Astrocyte (in vitro differentiated cells and primary cell): ENCODE results near the gene SFSWAP. TPM values are rescaled to one million over a fixed set of nuclear protein-coding genes. Genes with fewer than 3 reads are reported as not detected.

ENCODE experiments used
- DNase-seq: peaks from one replicate; pipeline ENCODE4 v3.0.0-alpha.2; 2010; ENCODE audit warnings: low read depth
- FAIRE-seq: peaks from 2 replicates; lab custom pipeline; 2011; peaks lifted over from hg19 to GRCh38; lab: Jason Lieb, UNC
- H2AFZ ChIP-seq: 2 replicates; pipeline ENCODE4 v1.6.0; 2012; ENCODE audit warnings: low read depth, low read length, inconsistent platforms
- H3K27ac ChIP-seq: 2 replicates; pipeline ENCODE4 v1.5.1; 2011; ENCODE audit warnings: low read depth, low read length, inconsistent platforms
- H3K27me3 ChIP-seq: 2 replicates; pipeline ENCODE4 v1.6.0; 2011; ENCODE audit warnings: low read length, inconsistent platforms; ENCODE audit not compliant: insufficient read depth
- H3K36me3 ChIP-seq: 2 replicates; pipeline ENCODE4 v1.5.1; 2011; ENCODE audit warnings: low read length, inconsistent platforms; ENCODE audit not compliant: insufficient read depth
- H3K4me1 ChIP-seq: 2 replicates; pipeline ENCODE4 v1.5.1; 2011; ENCODE audit warnings: low read length, inconsistent platforms; ENCODE audit not compliant: insufficient read depth
- H3K4me2 ChIP-seq: 2 replicates; pipeline ENCODE4 v1.6.0; 2012; ENCODE audit warnings: low read length, inconsistent platforms
- H3K4me3 ChIP-seq: 2 replicates; pipeline ENCODE4 v1.5.1; 2011; ENCODE audit warnings: low read depth, mild to moderate bottlenecking, low read length, inconsistent platforms; ENCODE audit not compliant: insufficient read depth
- H3K79me2 ChIP-seq: 2 replicates; pipeline ENCODE4 v1.6.0; 2012; ENCODE audit warnings: mild to moderate bottlenecking, low read length, inconsistent platforms; ENCODE audit not compliant: insufficient read depth
- H3K9ac ChIP-seq: 2 replicates; pipeline ENCODE4 v1.6.0; 2012; ENCODE audit warnings: mild to moderate bottlenecking, low read length, inconsistent platforms
- H3K9me3 ChIP-seq: 2 replicates; pipeline ENCODE4 v1.5.1; 2012; ENCODE audit warnings: low read depth, mild to moderate bottlenecking, low read length, inconsistent platforms; ENCODE audit not compliant: insufficient read depth
- H4K20me1 ChIP-seq: 2 replicates; pipeline ENCODE4 v1.6.0; 2012; ENCODE audit warnings: low read length, inconsistent platforms; ENCODE audit not compliant: insufficient read depth
- H3K27ac Mint-ChIP-seq: one replicate; pipeline ENCODE4 v1.8.0; 2021; ENCODE audit warnings: mild to moderate bottlenecking, mixed read lengths; ENCODE audit not compliant: unreplicated experiment
- H3K27me3 Mint-ChIP-seq: one replicate; pipeline ENCODE4 v1.8.0; 2021; ENCODE audit warnings: low read depth, mixed read lengths; ENCODE audit not compliant: unreplicated experiment
- H3K36me3 Mint-ChIP-seq: one replicate; pipeline ENCODE4 v1.8.0; 2021; ENCODE audit warnings: low read depth, mixed read lengths; ENCODE audit not compliant: unreplicated experiment
- H3K4me1 Mint-ChIP-seq: one replicate; pipeline ENCODE4 v1.8.0; 2021; ENCODE audit warnings: low read depth, mixed read lengths; ENCODE audit not compliant: unreplicated experiment
- H3K4me3 Mint-ChIP-seq: one replicate; pipeline ENCODE4 v1.8.0; 2021; ENCODE audit warnings: mild to moderate bottlenecking, moderate library complexity, mixed read lengths; ENCODE audit not compliant: unreplicated experiment
- H3K9me3 Mint-ChIP-seq: one replicate; pipeline ENCODE4 v1.8.0; 2021; ENCODE audit warnings: mild to moderate bottlenecking, mixed read lengths; ENCODE audit not compliant: unreplicated experiment
- EZH2 ChIP-seq: IDR thresholded peaks from 2 replicates; pipeline ENCODE4 v1.6.1; 2012; ENCODE audit warnings: mild to moderate bottlenecking, low read length, inconsistent platforms; ENCODE audit not compliant: insufficient read depth
- total RNA-seq: library from RNA; stranded (reverse); gene quantifications from 2 replicates; pipeline ENCODE4 v1.2.1, GENCODE V29; 2021
- TF ChIP-seq, protein P1 (sequence below): IDR thresholded peaks from 2 replicates; pipeline ENCODE4 v1.5.1; 2011; ENCODE audit warnings: low read depth, mild to moderate bottlenecking, inconsistent platforms, low read length, moderate library complexity; ENCODE audit not compliant: insufficient read depth

SFSWAP gene
- total RNA-seq, 1 donor from 2014 or later = 35.7 TPM

DNA sequence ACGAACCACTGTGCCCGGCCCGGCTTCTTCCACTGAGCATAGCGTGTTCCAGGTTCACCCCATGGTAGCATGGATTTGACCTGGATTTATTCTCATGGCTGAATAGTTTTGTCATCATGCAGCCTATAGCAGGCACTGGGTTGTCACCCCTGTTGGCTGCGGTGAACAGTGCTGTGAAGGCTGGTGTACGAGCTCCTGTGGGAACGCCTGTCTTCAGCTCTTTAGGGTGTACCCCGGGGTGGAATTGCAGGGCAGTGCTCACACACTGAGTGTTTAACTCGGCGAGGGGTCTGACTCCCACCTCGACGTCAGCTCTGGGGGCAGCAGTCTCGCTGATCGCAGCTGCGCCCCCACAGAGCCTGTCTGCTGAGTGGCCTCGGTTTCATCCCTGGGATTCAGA is 132.6 kb downstream of the SFSWAP start:
- H3K4me3 ChIP-seq = no peak overlapping the region
- H3K36me3 Mint-ChIP-seq = peaks cover 2% of the 10 kb centered on the region
- H3K4me1 ChIP-seq = no peaks in the 10 kb centered on the region
- H3K27ac Mint-ChIP-seq = no peak overlapping the region
- H3K4me2 ChIP-seq = no peak overlapping the region
- no peak overlapping the region for H3K4me3 Mint-ChIP-seq
- H3K27me3 ChIP-seq = no peaks in the 10 kb centered on the region
- H3K36me3 ChIP-seq = no peaks in the 10 kb centered on the region
- H3K79me2 ChIP-seq = no peaks in the 10 kb centered on the region
- TF ChIP-seq, protein P1, sequence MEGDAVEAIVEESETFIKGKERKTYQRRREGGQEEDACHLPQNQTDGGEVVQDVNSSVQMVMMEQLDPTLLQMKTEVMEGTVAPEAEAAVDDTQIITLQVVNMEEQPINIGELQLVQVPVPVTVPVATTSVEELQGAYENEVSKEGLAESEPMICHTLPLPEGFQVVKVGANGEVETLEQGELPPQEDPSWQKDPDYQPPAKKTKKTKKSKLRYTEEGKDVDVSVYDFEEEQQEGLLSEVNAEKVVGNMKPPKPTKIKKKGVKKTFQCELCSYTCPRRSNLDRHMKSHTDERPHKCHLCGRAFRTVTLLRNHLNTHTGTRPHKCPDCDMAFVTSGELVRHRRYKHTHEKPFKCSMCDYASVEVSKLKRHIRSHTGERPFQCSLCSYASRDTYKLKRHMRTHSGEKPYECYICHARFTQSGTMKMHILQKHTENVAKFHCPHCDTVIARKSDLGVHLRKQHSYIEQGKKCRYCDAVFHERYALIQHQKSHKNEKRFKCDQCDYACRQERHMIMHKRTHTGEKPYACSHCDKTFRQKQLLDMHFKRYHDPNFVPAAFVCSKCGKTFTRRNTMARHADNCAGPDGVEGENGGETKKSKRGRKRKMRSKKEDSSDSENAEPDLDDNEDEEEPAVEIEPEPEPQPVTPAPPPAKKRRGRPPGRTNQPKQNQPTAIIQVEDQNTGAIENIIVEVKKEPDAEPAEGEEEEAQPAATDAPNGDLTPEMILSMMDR = no peak
- no peak for TF ChIP-seq EZH2
- FAIRE-seq = no peak
- H3K27ac ChIP-seq = no peak overlapping the region
- H2AFZ ChIP-seq = no peak overlapping the region
- H3K4me1 Mint-ChIP-seq = no peaks in the 10 kb centered on the region
- H3K9ac ChIP-seq = no peak overlapping the region
- no peak for DNase-seq
- H4K20me1 ChIP-seq = no peaks in the 10 kb centered on the region
- H3K9me3 Mint-ChIP-seq = no peaks in the 10 kb centered on the region
- H3K9me3 ChIP-seq = no peaks in the 10 kb centered on the region
- H3K27me3 Mint-ChIP-seq = no peaks in the 10 kb centered on the region

DNA sequence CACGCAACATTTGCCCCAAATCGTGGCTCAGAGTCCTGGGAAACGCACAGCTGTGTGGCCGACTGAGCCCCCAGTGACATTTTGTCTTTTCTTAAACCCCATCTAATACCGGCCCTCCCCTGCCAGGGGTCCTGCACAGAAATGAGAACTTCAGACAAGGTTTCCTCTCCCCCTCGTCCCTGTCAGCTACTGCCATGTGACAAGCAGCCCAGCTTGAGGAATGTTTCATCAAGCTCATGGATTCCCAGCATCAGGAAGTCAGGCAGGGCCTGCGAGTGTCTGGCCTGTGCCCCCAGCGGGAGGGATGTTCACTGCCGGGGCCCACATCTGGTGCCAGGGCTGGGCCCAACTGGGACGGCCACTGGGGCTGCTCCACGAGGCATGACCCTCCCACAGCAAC is 133.2 kb downstream of the SFSWAP start:
- no peak overlapping the region for H3K4me3 ChIP-seq
- H3K4me1 ChIP-seq = no peaks in the 10 kb centered on the region
- DNase-seq = no peak
- no peaks in the 10 kb centered on the region for H4K20me1 ChIP-seq
- no peak overlapping the region for H3K9ac ChIP-seq
- peaks cover 2% of the 10 kb centered on the region for H3K36me3 Mint-ChIP-seq
- no peak overlapping the region for H3K4me3 Mint-ChIP-seq
- no peak overlapping the region for H3K27ac Mint-ChIP-seq
- no peak overlapping the region for H3K27ac ChIP-seq
- no peaks in the 10 kb centered on the region for H3K79me2 ChIP-seq
- H3K4me2 ChIP-seq = no peak overlapping the region
- no peaks in the 10 kb centered on the region for H3K27me3 Mint-ChIP-seq
- no peaks in the 10 kb centered on the region for H3K4me1 Mint-ChIP-seq
- H3K36me3 ChIP-seq = no peaks in the 10 kb centered on the region
- H3K9me3 ChIP-seq = no peaks in the 10 kb centered on the region
- H2AFZ ChIP-seq = no peak overlapping the region
- FAIRE-seq = no peak
- no peaks in the 10 kb centered on the region for H3K27me3 ChIP-seq
- TF ChIP-seq EZH2 = no peak
- TF ChIP-seq, protein P1 = no peak
- H3K9me3 Mint-ChIP-seq = no peaks in the 10 kb centered on the region

DNA sequence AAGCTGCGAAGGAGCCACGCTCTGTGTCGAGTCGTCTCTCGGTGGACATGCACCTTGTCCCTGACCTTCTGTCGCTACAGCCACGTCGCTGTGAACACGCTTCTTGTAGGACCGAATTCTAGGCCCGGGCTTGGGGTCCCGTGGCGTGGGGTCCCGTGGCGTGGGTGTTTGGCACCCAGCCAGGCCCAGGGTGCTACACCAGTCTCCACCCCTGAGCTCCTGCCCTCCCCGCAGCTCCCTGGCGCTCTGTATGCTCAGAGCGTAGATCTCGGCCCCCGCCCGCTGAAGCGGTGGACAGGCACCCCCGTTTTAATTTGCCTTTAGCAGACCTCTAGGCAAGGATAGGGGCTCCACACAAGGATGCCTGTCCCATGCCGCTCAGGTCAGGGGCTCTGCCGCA is 133.8 kb downstream of the SFSWAP start:
- Histone ChIP-seq H3K9me3 (no peaks in the 10 kb centered on the region), H3K79me2 (no peaks in the 10 kb centered on the region), H2AFZ (no peak overlapping the region), H4K20me1 (no peaks in the 10 kb centered on the region), H3K4me3 (no peak overlapping the region), H3K4me1 (no peaks in the 10 kb centered on the region), H3K4me2 (no peak overlapping the region), H3K27ac (no peak overlapping the region), H3K9ac (no peak overlapping the region), H3K36me3 (no peaks in the 10 kb centered on the region), H3K27me3 (no peaks in the 10 kb centered on the region)
- Mint-ChIP-seq H3K27ac (no peak overlapping the region), H3K27me3 (no peaks in the 10 kb centered on the region), H3K9me3 (no peaks in the 10 kb centered on the region), H3K36me3 (peaks cover 2% of the 10 kb centered on the region), H3K4me3 (no peak overlapping the region), H3K4me1 (no peaks in the 10 kb centered on the region)
- FAIRE-seq (no peak), DNase-seq (no peak)
- no peak for TF ChIP-seq EZH2
- TF ChIP-seq, protein P1 = no peak
